BE2C (cell line): ENCODE measurements around the gene C17orf50.
A peak's percentile ranks its signal among the peaks of the same experiment; 100 is the strongest.

Source experiments
- DNase-seq: peaks from one replicate; pipeline ENCODE4 v3.0.0-alpha.2; 2020
- H3K27me3 ChIP-seq: fragments of 250-450 bp; sonication (Bioruptor Pico); 2 replicates; pipeline ENCODE4 v1.5.1; 2020; ENCODE audit warnings: mild to moderate bottlenecking
- H3K36me3 ChIP-seq: fragments of 250-450 bp; sonication (Bioruptor Pico); 2 replicates; pipeline ENCODE4 v1.5.1; 2020; ENCODE audit warnings: mild to moderate bottlenecking
- H3K4me1 ChIP-seq: fragments of 250-450 bp; sonication (Bioruptor Pico); 2 replicates; pipeline ENCODE4 v1.5.1; 2020
- H3K4me3 ChIP-seq: 2 replicates; pipeline ENCODE4 v1.5.1; 2011; ENCODE audit warnings: low read depth, low read length
- H3K9me3 ChIP-seq: fragments of 250-450 bp; sonication (Bioruptor Pico); 2 replicates; pipeline ENCODE4 v1.5.1; 2020
- TF ChIP-seq, protein P1 (sequence below): IDR thresholded peaks from 2 replicates; pipeline ENCODE4 v1.5.1; 2012; ENCODE audit warnings: mild to moderate bottlenecking, low read depth, low read length

C17orf50 gene

GRCh38 chr17:35768797-35769196 is 8.1 kb downstream of the C17orf50 start:
- peaks cover 10% of the 10 kb centered on the region for H3K4me1 ChIP-seq
- H3K36me3 ChIP-seq = no peaks in the 10 kb centered on the region
- no peak for DNase-seq
- no peaks in the 10 kb centered on the region for H3K9me3 ChIP-seq
- H3K27me3 ChIP-seq = no peaks in the 10 kb centered on the region
- H3K4me3 ChIP-seq = no peak overlapping the region
- TF ChIP-seq, protein P1, sequence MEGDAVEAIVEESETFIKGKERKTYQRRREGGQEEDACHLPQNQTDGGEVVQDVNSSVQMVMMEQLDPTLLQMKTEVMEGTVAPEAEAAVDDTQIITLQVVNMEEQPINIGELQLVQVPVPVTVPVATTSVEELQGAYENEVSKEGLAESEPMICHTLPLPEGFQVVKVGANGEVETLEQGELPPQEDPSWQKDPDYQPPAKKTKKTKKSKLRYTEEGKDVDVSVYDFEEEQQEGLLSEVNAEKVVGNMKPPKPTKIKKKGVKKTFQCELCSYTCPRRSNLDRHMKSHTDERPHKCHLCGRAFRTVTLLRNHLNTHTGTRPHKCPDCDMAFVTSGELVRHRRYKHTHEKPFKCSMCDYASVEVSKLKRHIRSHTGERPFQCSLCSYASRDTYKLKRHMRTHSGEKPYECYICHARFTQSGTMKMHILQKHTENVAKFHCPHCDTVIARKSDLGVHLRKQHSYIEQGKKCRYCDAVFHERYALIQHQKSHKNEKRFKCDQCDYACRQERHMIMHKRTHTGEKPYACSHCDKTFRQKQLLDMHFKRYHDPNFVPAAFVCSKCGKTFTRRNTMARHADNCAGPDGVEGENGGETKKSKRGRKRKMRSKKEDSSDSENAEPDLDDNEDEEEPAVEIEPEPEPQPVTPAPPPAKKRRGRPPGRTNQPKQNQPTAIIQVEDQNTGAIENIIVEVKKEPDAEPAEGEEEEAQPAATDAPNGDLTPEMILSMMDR = no peak

GRCh38 chr17:35769895-35770486 is 9.3 kb downstream of the C17orf50 start:
- TF ChIP-seq, protein P1 = 0 out of 2 replicates have a peak, but pooled peaks have one; percentile 29
- no peaks in the 10 kb centered on the region for H3K9me3 ChIP-seq
- no peaks in the 10 kb centered on the region for H3K27me3 ChIP-seq
- H3K36me3 ChIP-seq = no peaks in the 10 kb centered on the region
- H3K4me3 ChIP-seq = no peak overlapping the region
- no peak for DNase-seq
- peaks cover 18% of the 10 kb centered on the region for H3K4me1 ChIP-seq

GRCh38 chr17:35773129-35773528 is 12.4 kb downstream of the C17orf50 start:
- no peaks in the 10 kb centered on the region for H3K9me3 ChIP-seq
- H3K4me3 ChIP-seq = no peak overlapping the region
- DNase-seq = no peak
- TF ChIP-seq, protein P1 = no peak
- no peaks in the 10 kb centered on the region for H3K27me3 ChIP-seq
- H3K36me3 ChIP-seq = no peaks in the 10 kb centered on the region
- H3K4me1 ChIP-seq = peaks cover 24% of the 10 kb centered on the region

GRCh38 chr17:35773679-35774425 is 13.2 kb downstream of the C17orf50 start:
- TF ChIP-seq, protein P1 = no peak
- Histone ChIP-seq H3K36me3 (no peaks in the 10 kb centered on the region), H3K27me3 (no peaks in the 10 kb centered on the region), H3K9me3 (no peaks in the 10 kb centered on the region), H3K4me1 (peaks cover 26% of the 10 kb centered on the region), H3K4me3 (no peak overlapping the region)
- DNase-seq = no peak

DNA sequence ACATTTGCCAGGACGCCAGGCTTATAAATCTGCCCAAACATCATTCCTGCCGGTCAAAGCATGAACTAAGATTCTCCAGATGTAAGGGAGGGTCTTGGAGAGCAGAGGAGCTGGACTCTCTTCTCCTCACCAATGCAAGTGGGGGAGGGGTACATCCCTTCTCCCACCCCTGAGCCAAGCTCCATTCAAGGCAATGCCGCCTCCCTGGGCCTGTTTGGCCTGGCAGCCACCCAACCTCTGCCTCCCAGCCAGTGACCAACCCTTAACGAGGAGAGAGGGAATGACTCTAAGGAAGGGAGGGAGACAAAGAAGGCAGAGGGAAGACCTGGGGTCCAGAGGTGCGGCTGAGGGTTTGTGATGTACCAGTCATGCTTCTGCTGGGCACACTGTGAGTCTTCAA is 13.8 kb downstream of the C17orf50 start:
- TF ChIP-seq, protein P1 = no peak
- DNase-seq = peak; percentile 68
- H3K9me3 ChIP-seq = no peaks in the 10 kb centered on the region
- no peaks in the 10 kb centered on the region for H3K27me3 ChIP-seq
- no peak overlapping the region for H3K4me3 ChIP-seq
- peaks cover 26% of the 10 kb centered on the region for H3K4me1 ChIP-seq
- H3K36me3 ChIP-seq = no peaks in the 10 kb centered on the region

DNA sequence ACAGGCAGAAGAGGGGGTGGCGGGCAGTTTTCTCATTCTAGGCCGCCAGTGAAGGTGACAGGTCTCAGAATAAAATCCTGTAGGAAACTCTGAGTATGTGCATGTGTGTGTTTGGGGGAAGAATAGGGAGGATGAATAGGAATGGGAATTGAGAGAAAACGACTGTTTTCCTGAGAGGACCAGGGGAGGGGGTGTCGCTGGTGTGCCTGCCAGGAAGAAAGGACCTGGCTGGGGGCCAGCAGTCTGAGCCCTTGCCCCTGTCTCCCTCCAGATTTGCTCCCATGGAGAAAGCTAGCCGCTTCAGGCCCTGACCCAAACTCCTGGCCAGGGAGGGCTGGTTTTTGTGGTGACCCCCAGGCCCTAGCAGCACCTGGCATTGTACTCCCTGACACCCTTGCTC is 14.4 kb downstream of the C17orf50 start:
- H3K4me1 ChIP-seq = peaks cover 26% of the 10 kb centered on the region
- no peaks in the 10 kb centered on the region for H3K9me3 ChIP-seq
- no peaks in the 10 kb centered on the region for H3K36me3 ChIP-seq
- no peaks in the 10 kb centered on the region for H3K27me3 ChIP-seq
- H3K4me3 ChIP-seq = no peak overlapping the region
- DNase-seq = peak; percentile 45
- TF ChIP-seq, protein P1 = no peak
